DOHH2 (cell line): Measurements from ENCODE around the gene YIPF7.

Source experiments
- EZH2phosphoT487 ChIP-seq: fragments of 200-600 bp; sonication (generic); IDR thresholded peaks from 2 replicates; pipeline ENCODE4 v1.6.1; 2017; ENCODE audit warnings: borderline replicate concordance, mild to moderate bottlenecking, antibody characterized with exemption, low read length, moderate library complexity, mixed read lengths
- TF ChIP-seq, protein P1 (sequence below): fragments of 200-600 bp; sonication (generic); IDR thresholded peaks from one replicate; pipeline ENCODE4 v1.5.1; 2014; ENCODE audit warnings: antibody characterized with exemption, mild to moderate bottlenecking, low read depth, low read length; ENCODE audit not compliant: poor library complexity, severe bottlenecking

DNA sequence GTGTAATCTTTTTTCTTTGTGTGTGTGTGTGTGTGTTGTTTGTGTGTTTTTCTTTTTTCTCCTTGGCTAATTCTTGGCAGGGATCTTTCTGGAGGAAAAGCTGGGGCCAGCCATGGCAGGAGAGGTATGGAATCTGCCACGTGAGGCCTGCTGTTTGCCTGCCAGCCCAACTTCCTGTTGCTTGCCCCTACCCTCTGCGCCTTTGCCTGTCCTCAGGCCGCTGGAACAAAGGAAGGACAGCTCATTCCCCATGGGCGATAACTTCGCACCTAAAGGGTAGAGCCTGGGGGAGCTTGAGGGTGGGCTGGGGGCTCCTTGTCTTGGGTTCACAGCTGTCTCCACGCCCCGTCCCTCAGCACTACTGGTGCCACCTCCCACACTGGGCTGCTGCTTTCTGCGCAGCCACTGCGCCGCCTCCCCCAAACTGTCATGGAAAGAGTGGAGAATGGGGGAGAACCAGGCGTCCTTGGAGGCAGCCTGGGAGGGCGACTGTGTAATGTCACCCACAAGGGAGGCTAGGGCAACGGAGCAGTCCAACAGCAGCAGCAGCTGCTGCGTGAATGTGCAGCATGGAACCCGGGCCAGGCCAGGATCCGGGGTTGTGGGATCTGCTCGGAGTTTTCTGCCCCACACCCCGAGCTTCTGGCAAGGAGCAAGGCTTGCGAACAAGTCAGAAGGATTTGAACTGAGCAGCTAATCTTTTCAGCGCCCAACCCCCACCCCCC, 12.3 kb upstream of the YIPF7 start:
- TF ChIP-seq, protein P1, sequence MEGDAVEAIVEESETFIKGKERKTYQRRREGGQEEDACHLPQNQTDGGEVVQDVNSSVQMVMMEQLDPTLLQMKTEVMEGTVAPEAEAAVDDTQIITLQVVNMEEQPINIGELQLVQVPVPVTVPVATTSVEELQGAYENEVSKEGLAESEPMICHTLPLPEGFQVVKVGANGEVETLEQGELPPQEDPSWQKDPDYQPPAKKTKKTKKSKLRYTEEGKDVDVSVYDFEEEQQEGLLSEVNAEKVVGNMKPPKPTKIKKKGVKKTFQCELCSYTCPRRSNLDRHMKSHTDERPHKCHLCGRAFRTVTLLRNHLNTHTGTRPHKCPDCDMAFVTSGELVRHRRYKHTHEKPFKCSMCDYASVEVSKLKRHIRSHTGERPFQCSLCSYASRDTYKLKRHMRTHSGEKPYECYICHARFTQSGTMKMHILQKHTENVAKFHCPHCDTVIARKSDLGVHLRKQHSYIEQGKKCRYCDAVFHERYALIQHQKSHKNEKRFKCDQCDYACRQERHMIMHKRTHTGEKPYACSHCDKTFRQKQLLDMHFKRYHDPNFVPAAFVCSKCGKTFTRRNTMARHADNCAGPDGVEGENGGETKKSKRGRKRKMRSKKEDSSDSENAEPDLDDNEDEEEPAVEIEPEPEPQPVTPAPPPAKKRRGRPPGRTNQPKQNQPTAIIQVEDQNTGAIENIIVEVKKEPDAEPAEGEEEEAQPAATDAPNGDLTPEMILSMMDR = no peak
- no peak for TF ChIP-seq EZH2phosphoT487
